ENCODE results near the gene TOM1L1.
"Not testable (repeated sequence)": the region's sequence is repeated elsewhere in the genome, so short reads cannot be mapped to it uniquely, and the experiment has no call there.

TOM1L1 gene

GRCh38 chr17:54900457-54901229, at the start of gene TOM1L1:
TSS of gene TOM1L1 (plus strand) at chr17:54900852. CDS start at chr17:54900866, 14 bp downstream.
- ATAC-seq (replicated peaks): peak; percentile 74
- DNase-seq: peak; percentile 1
- peak within 1 kb of the TSS; percentile 18 to 26 for H3K4me3 Mint-ChIP-seq

GRCh38 chr17:54859187-54859586, 41.5 kb upstream of the TOM1L1 start:
- Mint-ChIP-seq H3K36me3 (no peaks in the 10 kb centered on the region), H3K27me3 (no peaks in the 10 kb centered on the region), H3K27ac (no peak overlapping the region)

More at GRCh38 chr17:54900457-54901229, at the start of gene TOM1L1:
- Mint-ChIP-seq H3K9me3 (no peaks in the 10 kb centered on the region), H3K4me1 (peaks cover 1 to 5% of the 10 kb centered on the region in 2 donors), H3K36me3 (no peaks in the 10 kb centered on the region), H3K27ac (no peak within 1 kb of the TSS), H3K27me3 (peaks cover 36 to 43% of the 10 kb centered on the region in 2 donors)

GRCh38 chr17:54860617-54861470, 39.8 kb upstream of the TOM1L1 start:
- Mint-ChIP-seq H3K27ac (no peak overlapping the region), H3K27me3 (no peaks in the 10 kb centered on the region), H3K4me1 (no peaks in the 10 kb centered on the region), H3K36me3 (no peaks in the 10 kb centered on the region), H3K9me3 (no peaks in the 10 kb centered on the region), H3K4me3 (no peak overlapping the region)
- ATAC-seq (replicated peaks): no peak
- no peak for DNase-seq

More at GRCh38 chr17:54859187-54859586, 41.5 kb upstream of the TOM1L1 start:
- ATAC-seq (replicated peaks) (no peak), DNase-seq (no peak)
- no peak overlapping the region for H3K4me3 Mint-ChIP-seq
- H3K4me1 Mint-ChIP-seq: no peaks in the 10 kb centered on the region
- no peaks in the 10 kb centered on the region for H3K9me3 Mint-ChIP-seq

GRCh38 chr17:54861471-54861983, 39.1 kb upstream of the TOM1L1 start:
- no peaks in the 10 kb centered on the region for H3K36me3 Mint-ChIP-seq
- no peaks in the 10 kb centered on the region for H3K4me1 Mint-ChIP-seq
- H3K4me3 Mint-ChIP-seq: no peak overlapping the region
- no peak for DNase-seq
- no peak for ATAC-seq (replicated peaks)
- no peaks in the 10 kb centered on the region for H3K27me3 Mint-ChIP-seq
- no peak overlapping the region for H3K27ac Mint-ChIP-seq
- no peaks in the 10 kb centered on the region for H3K9me3 Mint-ChIP-seq

GRCh38 chr17:54863176-54863575, 37.5 kb upstream of the TOM1L1 start:
- Mint-ChIP-seq H3K9me3 (no peaks in the 10 kb centered on the region), H3K4me1 (no peaks in the 10 kb centered on the region)
- no peak for ATAC-seq (replicated peaks)

GRCh38 chr17:54864070-54864469, 36.6 kb upstream of the TOM1L1 start:
- no peaks in the 10 kb centered on the region for H3K4me1 Mint-ChIP-seq

More at GRCh38 chr17:54863176-54863575, 37.5 kb upstream of the TOM1L1 start:
- Mint-ChIP-seq H3K27ac (no peak overlapping the region), H3K27me3 (no peaks in the 10 kb centered on the region), H3K36me3 (no peaks in the 10 kb centered on the region), H3K4me3 (no peak overlapping the region)
- no peak for DNase-seq

GRCh38 chr17:54864636-54865356, 35.9 kb upstream of the TOM1L1 start:
- no peaks in the 10 kb centered on the region for H3K4me1 Mint-ChIP-seq
- no peaks in the 10 kb centered on the region for H3K36me3 Mint-ChIP-seq
- DNase-seq (no peak), ATAC-seq (replicated peaks) (no peak)
- no peak overlapping the region for H3K27ac Mint-ChIP-seq
- H3K27me3 Mint-ChIP-seq: no peaks in the 10 kb centered on the region
- no peak overlapping the region for H3K4me3 Mint-ChIP-seq
- peaks cover 0 to 2% of the 10 kb centered on the region in 2 donors for H3K9me3 Mint-ChIP-seq

More at GRCh38 chr17:54864070-54864469, 36.6 kb upstream of the TOM1L1 start:
- DNase-seq: no peak
- ATAC-seq (replicated peaks): no peak
- H3K27me3 Mint-ChIP-seq: no peaks in the 10 kb centered on the region
- H3K27ac Mint-ChIP-seq: no peak overlapping the region
- H3K9me3 Mint-ChIP-seq: peaks cover 0 to 1% of the 10 kb centered on the region in 2 donors
- no peak overlapping the region for H3K4me3 Mint-ChIP-seq
- no peaks in the 10 kb centered on the region for H3K36me3 Mint-ChIP-seq

GRCh38 chr17:54867634-54868033, 33.0 kb upstream of the TOM1L1 start:
- peaks cover 0 to 2% of the 10 kb centered on the region in 2 donors for H3K9me3 Mint-ChIP-seq
- DNase-seq (no peak), ATAC-seq (replicated peaks) (no peak)
- H3K4me1 Mint-ChIP-seq: no peaks in the 10 kb centered on the region
- no peaks in the 10 kb centered on the region for H3K27me3 Mint-ChIP-seq
- no peak overlapping the region for H3K27ac Mint-ChIP-seq
- no peaks in the 10 kb centered on the region for H3K36me3 Mint-ChIP-seq
- H3K4me3 Mint-ChIP-seq: no peak overlapping the region

GRCh38 chr17:54870671-54871175, 29.9 kb upstream of the TOM1L1 start:
- Mint-ChIP-seq H3K4me3 (no peak overlapping the region), H3K9me3 (peaks cover 0 to 2% of the 10 kb centered on the region in 2 donors), H3K27ac (no peak overlapping the region), H3K27me3 (no peaks in the 10 kb centered on the region), H3K4me1 (no peaks in the 10 kb centered on the region), H3K36me3 (no peaks in the 10 kb centered on the region)
- ATAC-seq (replicated peaks): no peak
- DNase-seq: no peak

- not testable (repeated sequence) for DNase-seq; H3K4me3 Mint-ChIP-seq; H3K9me3 Mint-ChIP-seq; ATAC-seq (replicated peaks); H3K27me3 Mint-ChIP-seq; H3K36me3 Mint-ChIP-seq; H3K27ac Mint-ChIP-seq; H3K4me1 Mint-ChIP-seq
These were observed 24.7 kb upstream of the TOM1L1 start for GRCh38 chr17:54875906-54876305.

GRCh38 chr17:54876656-54877195, 23.9 kb upstream of the TOM1L1 start:
- no peaks in the 10 kb centered on the region for H3K9me3 Mint-ChIP-seq
- ATAC-seq (replicated peaks) (no peak), DNase-seq (no peak)
- H3K36me3 Mint-ChIP-seq: no peaks in the 10 kb centered on the region
- no peaks in the 10 kb centered on the region for H3K4me1 Mint-ChIP-seq
- H3K4me3 Mint-ChIP-seq: no peak overlapping the region
- no peak overlapping the region for H3K27ac Mint-ChIP-seq
- H3K27me3 Mint-ChIP-seq: peaks cover 0 to 5% of the 10 kb centered on the region in 2 donors

GRCh38 chr17:54881255-54881972, 19.2 kb upstream of the TOM1L1 start:
- Mint-ChIP-seq H3K36me3 (no peaks in the 10 kb centered on the region), H3K4me3 (no peak overlapping the region), H3K4me1 (no peaks in the 10 kb centered on the region), H3K27ac (no peak overlapping the region), H3K9me3 (no peaks in the 10 kb centered on the region), H3K27me3 (peaks cover 0 to 5% of the 10 kb centered on the region in 2 donors)
- ATAC-seq (replicated peaks) (no peak), DNase-seq (no peak)

GRCh38 chr17:54882371-54882770, 18.3 kb upstream of the TOM1L1 start:
- Mint-ChIP-seq H3K36me3 (no peaks in the 10 kb centered on the region), H3K4me1 (no peaks in the 10 kb centered on the region), H3K27ac (no peak overlapping the region), H3K4me3 (no peak overlapping the region), H3K9me3 (no peaks in the 10 kb centered on the region), H3K27me3 (peaks cover 0 to 5% of the 10 kb centered on the region in 2 donors)
- DNase-seq (no peak), ATAC-seq (replicated peaks) (no peak)

All from stimulated activated naive B cell treated with anti-CD40 and anti-IgM and Interleukin-4, amounts not matched to agents 10 μg/mL and 1 μg/mL and 100 μg/mL, for 72 hours (primary cell).